HEK293T (cell line): ENCODE results near the gene HOXA7.

Experiments
- CTCF ChIA-PET: fragments of 350-600 bp; formaldehyde crosslinking; extraction: SDS; loops from one replicate; lab custom pipeline; 2021; ENCODE audit warnings: antibody characterized with exemption, inconsistent platforms; lab: Yijun Ruan, JAX
- POLR2A ChIA-PET: fragments of 350-600 bp; formaldehyde crosslinking; extraction: SDS; loops from one replicate; lab custom pipeline; 2020; ENCODE audit warnings: antibody characterized with exemption, inconsistent platforms; lab: Yijun Ruan, JAX
- DNase-seq: peaks from one replicate; pipeline ENCODE4 v3.0.0; 2012; ENCODE audit warnings: mixed read lengths; ENCODE audit errors: extremely low spot score
- ARNT ChIP-seq: fragments of 450-650 bp; IDR thresholded peaks from 2 replicates; pipeline ENCODE4 v1.6.1; 2017; ENCODE audit warnings: mild to moderate bottlenecking
- BHLHE40 ChIP-seq: fragments of 450-650 bp; IDR thresholded peaks from 2 replicates; pipeline ENCODE4 v1.6.1; 2016; ENCODE audit warnings: mild to moderate bottlenecking, moderate library complexity, borderline replicate concordance
- CTBP1 ChIP-seq: fragments of 450-650 bp; IDR thresholded peaks from 2 replicates; pipeline ENCODE4 v1.6.1; 2016; ENCODE audit warnings: borderline replicate concordance
- ELF4 ChIP-seq: fragments of 450-650 bp; IDR thresholded peaks from 2 replicates; pipeline ENCODE4 v1.6.1; 2017; ENCODE audit warnings: antibody characterized with exemption
- FOXA1 ChIP-seq: fragments of 450-650 bp; IDR thresholded peaks from 2 replicates; pipeline ENCODE4 v1.6.1; 2016; ENCODE audit warnings: mild to moderate bottlenecking
- FOXK2 ChIP-seq: fragments of 450-650 bp; IDR thresholded peaks from 2 replicates; pipeline ENCODE4 v1.6.1; 2016; ENCODE audit warnings: mild to moderate bottlenecking
- FOXM1 ChIP-seq: fragments of 450-650 bp; IDR thresholded peaks from 2 replicates; pipeline ENCODE4 v1.6.1; 2017; ENCODE audit warnings: mild to moderate bottlenecking, borderline replicate concordance
- HDGF ChIP-seq: fragments of 450-650 bp; IDR thresholded peaks from 2 replicates; pipeline ENCODE4 v1.6.1; 2017; ENCODE audit warnings: antibody characterized with exemption, borderline replicate concordance
- L3MBTL2 ChIP-seq: fragments of 450-650 bp; conservative IDR thresholded peaks from 2 replicates; pipeline ENCODE4 v1.6.1; 2016; ENCODE audit warnings: mild to moderate bottlenecking
- LEF1 ChIP-seq: fragments of 450-650 bp; IDR thresholded peaks from 2 replicates; pipeline ENCODE4 v1.6.1; 2017; ENCODE audit warnings: mild to moderate bottlenecking, borderline replicate concordance
- NFRKB ChIP-seq: fragments of 450-650 bp; IDR thresholded peaks from 2 replicates; pipeline ENCODE4 v1.6.1; 2016; ENCODE audit warnings: mild to moderate bottlenecking, moderate library complexity
- SP1 ChIP-seq: fragments of 450-650 bp; IDR thresholded peaks from 2 replicates; pipeline ENCODE4 v1.6.1; 2017
- SUZ12 ChIP-seq: fragments of 450-650 bp; IDR thresholded peaks from 2 replicates; pipeline ENCODE4 v1.6.1; 2016; ENCODE audit warnings: mild to moderate bottlenecking
- TARDBP ChIP-seq: fragments of 450-650 bp; IDR thresholded peaks from 2 replicates; pipeline ENCODE4 v1.6.1; 2016
- ZNF384 ChIP-seq: fragments of 450-650 bp; IDR thresholded peaks from 2 replicates; pipeline ENCODE4 v1.6.1; 2016
- TF ChIP-seq, protein P1 (sequence below): fragments of 450-650 bp; IDR thresholded peaks from 2 replicates; pipeline ENCODE4 v1.6.1; 2016

The HOXA7 gene

GRCh38 chr7:27194686-27195379 is 38.4 kb upstream of the HOXA7 start:
- DNase-seq: no peak
- ChIA-PET POLR2A (interaction anchor here (1.2 kb wide), 1 partner anchor 9 kb away, joined by 3 read pairs; no protein-coding TSS in a partner anchor), CTCF (interaction anchor here (0.7 to 2.1 kb wide), 4 partner anchors 18 to 580 kb away, joined by 3 to 11 read pairs (median 6); no protein-coding TSS in a partner anchor)
- no peak for TF ChIP-seq FOXA1
- TF ChIP-seq ARNT: no peak

DNA sequence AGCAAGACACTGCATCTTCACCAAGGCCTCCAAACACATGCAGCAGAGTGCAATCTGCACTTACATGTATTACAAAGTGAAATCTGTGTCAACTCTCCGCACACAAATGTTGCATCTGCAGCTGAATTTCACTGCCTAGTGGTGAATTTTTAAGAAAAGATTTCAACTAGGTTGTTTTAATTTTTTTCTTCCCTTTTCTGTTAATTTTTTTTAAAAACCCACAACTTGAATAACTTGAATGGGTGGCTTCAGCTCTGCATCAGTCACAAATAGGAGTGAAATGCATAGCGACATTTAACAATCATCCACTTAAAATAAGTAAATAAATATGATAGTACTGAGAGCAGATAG is 37.5 kb upstream of the HOXA7 start:
- TF ChIP-seq ELF4 (no peak), CTBP1 (no peak), TARDBP (no peak), FOXA1 (no peak), ARNT (no peak), ZNF384 (no peak), FOXK2 (no peak), HDGF (no peak), SUZ12 (no peak), L3MBTL2 (no peak), BHLHE40 (no peak)
- ChIA-PET CTCF (no interaction called here), POLR2A (no interaction called here)
- no peak for DNase-seq

- TF ChIP-seq HDGF: no peak
- TF ChIP-seq, protein P1, sequence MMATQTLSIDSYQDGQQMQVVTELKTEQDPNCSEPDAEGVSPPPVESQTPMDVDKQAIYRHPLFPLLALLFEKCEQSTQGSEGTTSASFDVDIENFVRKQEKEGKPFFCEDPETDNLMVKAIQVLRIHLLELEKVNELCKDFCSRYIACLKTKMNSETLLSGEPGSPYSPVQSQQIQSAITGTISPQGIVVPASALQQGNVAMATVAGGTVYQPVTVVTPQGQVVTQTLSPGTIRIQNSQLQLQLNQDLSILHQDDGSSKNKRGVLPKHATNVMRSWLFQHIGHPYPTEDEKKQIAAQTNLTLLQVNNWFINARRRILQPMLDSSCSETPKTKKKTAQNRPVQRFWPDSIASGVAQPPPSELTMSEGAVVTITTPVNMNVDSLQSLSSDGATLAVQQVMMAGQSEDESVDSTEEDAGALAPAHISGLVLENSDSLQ: no peak
- no peak for TF ChIP-seq ARNT
- TF ChIP-seq SUZ12: no peak
- POLR2A ChIA-PET: no interaction called here
- no peak for DNase-seq
- CTCF ChIA-PET: no interaction called here
Measured at GRCh38 chr7:27193335-27194001, 37.0 kb upstream of the HOXA7 start.

DNA sequence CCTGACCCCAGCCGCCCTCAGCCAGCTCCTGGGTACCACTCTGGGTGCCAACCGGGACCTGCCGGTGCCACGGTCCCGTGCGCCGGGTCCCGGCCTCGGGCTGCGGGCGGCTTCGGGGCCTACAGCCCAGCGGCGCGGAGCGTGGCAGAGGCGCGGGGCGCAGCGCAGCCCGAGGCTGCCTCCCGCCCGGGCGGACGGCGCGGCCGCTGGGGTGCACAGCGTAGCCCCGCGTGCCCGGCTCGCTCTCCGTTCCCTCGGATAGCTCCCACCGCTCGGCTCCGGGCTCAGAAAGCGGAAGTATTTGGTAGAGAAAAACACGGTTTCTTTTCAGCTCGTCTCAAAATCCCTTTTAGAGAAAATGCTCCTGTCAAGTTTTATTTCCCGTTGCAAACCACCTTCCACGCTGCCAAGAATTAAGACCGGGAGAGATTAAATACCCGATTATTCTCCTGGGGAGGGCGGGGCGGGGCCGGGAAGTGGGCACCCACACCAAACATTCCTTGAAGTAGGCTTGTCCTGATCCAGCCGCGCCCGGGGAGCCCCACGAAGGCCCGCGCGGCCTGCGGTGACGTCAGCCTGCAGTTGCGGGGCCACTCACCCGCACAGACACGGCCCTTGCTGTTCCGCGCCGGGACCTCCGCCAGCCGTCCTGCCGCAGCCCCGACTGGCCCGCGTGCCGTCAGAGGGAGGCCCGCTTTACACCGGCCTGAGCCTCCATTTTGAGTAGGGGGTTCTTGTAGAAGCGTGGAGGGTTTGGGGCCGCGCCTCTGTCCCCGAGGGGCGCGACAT is 36.3 kb upstream of the HOXA7 start:
- no peak for DNase-seq
- no peak for TF ChIP-seq SP1
- no peak for TF ChIP-seq BHLHE40
- no peak for TF ChIP-seq ZNF384
- TF ChIP-seq ELF4: no peak
- no peak for TF ChIP-seq SUZ12
- no peak for TF ChIP-seq FOXM1
- TF ChIP-seq FOXA1: no peak
- no peak for TF ChIP-seq LEF1
- TF ChIP-seq CTBP1: no peak
- no peak for TF ChIP-seq HDGF
- no peak for TF ChIP-seq L3MBTL2
- no peak for TF ChIP-seq TARDBP
- CTCF ChIA-PET: no interaction called here
- POLR2A ChIA-PET: no interaction called here

DNA sequence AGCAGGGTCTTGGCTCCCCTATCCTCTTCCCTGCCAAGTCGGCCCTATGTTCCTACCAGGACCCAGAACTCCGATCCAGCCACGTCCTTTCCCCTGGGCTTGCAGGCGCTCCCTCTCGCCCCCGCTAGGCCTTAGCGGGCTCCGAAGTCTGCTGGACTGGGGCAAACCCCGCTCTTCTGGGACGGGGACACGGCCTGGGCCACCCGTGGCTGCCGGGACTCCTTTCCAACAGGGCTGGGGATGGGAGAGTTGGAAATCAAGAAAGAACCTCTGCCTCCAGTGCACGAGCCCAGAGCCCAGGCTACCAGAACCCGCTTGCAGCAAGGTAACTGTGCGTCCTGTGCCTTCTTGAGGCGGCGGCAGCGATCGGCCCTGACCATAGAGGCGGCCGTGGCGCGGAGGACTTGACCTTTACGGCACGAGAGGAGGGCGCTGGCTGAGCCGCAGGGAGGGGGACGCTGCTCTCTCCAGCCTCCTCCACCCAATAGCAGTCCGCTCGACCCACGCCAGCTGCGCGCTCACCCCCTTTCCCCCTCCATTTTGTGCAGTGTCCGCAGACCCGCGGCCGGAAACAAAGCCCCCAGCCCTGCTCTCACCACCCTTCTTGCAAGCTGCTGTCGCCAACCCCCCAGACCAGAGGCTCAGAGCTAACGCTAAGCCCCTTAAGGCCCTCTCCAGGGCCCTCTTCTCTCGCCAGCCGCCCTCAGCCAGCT is 35.5 kb upstream of the HOXA7 start:
- ChIA-PET POLR2A (no interaction called here), CTCF (no interaction called here)

More for the DNA sequence above, 35.5 kb upstream of the HOXA7 start:
- no peak for DNase-seq
- TF ChIP-seq ZNF384 (no peak), FOXM1 (no peak), HDGF (no peak), BHLHE40 (no peak), NFRKB (no peak), FOXA1 (no peak), SUZ12 (no peak), ARNT (no peak), FOXK2 (no peak), LEF1 (no peak), CTBP1 (no peak), SP1 (no peak), TARDBP (no peak), L3MBTL2 (no peak), ELF4 (no peak)
- TF ChIP-seq, protein P1: no peak
